Measurements from ENCODE around the gene JPH3.

DNA sequence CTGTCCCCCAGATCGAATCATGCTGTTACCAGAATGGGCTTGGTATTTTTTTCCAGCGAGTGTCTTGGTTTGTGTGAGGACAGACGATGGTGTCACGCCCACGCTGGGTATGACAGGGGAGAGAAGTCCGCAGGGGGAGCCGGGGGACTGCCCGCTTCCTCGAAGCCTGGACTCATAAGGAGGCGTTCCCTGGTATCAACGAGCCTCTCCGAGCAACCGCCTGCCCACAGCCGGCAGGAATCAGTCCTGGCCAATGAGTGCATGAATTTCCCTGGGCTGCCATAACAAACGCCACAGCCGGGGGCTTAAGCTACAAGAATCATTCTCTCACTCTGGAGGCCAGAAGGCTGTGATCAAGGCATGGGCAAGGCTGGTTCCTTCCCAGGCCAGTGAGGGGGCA lies 26.1 kb upstream of the JPH3 start:
- TF ChIP-seq, protein P1, sequence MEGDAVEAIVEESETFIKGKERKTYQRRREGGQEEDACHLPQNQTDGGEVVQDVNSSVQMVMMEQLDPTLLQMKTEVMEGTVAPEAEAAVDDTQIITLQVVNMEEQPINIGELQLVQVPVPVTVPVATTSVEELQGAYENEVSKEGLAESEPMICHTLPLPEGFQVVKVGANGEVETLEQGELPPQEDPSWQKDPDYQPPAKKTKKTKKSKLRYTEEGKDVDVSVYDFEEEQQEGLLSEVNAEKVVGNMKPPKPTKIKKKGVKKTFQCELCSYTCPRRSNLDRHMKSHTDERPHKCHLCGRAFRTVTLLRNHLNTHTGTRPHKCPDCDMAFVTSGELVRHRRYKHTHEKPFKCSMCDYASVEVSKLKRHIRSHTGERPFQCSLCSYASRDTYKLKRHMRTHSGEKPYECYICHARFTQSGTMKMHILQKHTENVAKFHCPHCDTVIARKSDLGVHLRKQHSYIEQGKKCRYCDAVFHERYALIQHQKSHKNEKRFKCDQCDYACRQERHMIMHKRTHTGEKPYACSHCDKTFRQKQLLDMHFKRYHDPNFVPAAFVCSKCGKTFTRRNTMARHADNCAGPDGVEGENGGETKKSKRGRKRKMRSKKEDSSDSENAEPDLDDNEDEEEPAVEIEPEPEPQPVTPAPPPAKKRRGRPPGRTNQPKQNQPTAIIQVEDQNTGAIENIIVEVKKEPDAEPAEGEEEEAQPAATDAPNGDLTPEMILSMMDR (IDR thresholded peaks at IDR 0.05 in 4 of 5, conservative IDR thresholded peaks at IDR 0.05 in 1 of 5): no peak
- TF ChIP-seq POLR2A (IDR thresholded peaks at IDR 0.05): no peak
